Activated effector memory CD4-positive, alpha-beta T cell treated with Interleukin-2 at 50 U/mL for 16 hours (primary cell): ENCODE data around the gene RAB3B.

ENCODE experiments used
- DNase-seq: peaks from one replicate; pipeline ENCODE4 v3.0.0-alpha.2; 2020

Gene RAB3B

DNA sequence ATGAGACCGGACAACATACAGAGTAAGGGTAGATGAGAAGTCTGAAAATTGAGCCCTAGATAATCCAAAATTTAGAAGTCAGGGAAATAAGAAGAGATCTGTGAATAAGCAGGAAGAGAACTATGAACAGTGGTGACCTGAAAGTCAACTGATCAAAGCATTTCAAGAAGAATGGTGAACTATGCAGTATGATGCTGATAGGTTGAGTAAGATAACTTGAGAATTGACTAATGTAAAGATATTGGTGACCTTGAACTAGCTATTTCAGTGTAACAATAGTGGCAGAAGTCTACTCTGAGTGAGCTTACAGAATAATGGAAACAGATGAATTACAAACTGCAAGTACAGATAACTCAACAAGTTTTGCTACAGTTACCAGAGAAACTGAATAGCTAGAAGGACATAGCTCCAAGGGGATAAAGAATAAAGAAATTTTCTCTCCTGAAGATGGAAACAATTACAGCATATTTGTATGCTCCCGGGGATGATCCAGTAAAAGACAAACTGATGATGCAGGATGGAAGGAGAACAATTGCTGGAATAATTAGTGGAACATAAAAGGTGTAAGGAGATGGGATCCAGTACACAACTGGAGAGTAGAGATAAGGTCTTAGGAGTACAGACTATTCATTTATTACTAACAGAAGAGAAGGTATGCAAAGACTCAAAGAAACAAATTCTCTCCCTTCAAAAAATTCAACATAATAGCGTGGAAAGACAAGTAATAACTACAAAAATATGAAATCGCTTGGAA, 122.8 kb downstream of the RAB3B start:
- no peak for DNase-seq

DNA sequence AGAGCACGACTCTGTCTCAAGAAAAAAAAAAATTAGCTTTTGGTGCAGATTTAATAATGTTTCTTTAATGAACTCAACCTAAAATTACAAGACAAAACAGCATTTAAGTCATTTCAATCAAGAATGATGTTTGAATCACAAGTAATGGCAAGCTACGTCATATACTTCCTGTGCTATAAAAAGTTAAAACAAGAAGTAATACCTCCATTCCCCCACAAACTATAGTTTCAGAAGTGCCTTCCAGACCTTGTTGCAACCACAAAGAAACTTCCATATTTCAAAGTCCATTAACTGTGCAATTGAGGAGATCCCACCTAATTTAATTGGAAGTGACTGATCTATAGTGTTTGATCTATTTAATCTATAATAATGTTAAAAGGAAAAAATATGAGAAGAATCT, 127.1 kb downstream of the RAB3B start:
- DNase-seq, result no peak

DNA sequence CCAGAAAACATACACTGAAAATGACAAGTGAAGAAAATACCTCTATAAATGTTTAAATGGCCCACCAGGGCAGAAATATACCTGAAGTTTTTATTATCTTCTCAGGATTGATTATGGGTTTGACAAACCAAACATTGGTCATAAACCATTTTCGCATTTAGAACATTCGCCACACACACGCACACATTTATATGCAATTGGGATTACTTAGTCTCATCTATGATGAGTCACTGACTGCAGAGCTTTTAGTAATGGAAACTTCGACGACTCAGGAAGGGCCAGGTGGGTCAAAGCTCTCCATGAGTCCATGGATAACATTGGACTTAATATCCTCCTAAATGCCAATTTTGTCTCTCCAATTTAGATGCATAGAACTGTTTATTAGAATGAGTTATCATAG, 128.8 kb downstream of the RAB3B start:
- no peak for DNase-seq

- DNase-seq, result no peak
Measured at GRCh38 chr1:51859735-51860134, 130.8 kb downstream of the RAB3B start.

DNA sequence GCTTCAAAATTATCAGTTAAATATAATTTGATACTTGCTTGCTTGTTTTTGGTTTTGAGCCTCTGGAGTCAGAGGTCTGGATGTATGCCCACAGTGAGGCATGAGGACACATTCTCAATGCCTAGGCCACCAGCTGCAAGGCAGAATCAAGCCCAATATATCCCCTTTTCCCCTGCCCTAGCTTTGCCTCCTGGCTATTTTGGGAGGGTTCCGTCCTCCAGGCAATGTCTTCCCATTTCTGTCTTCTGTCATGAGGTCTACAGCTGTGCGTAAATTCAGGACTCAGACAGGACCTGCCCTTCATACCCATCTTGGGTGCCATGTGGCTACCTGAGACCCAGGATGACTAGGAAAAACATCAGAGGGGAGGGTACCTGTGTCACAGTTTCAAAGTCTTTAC, 131.2 kb downstream of the RAB3B start:
- DNase-seq, result no peak

- no peak for DNase-seq
Measured at GRCh38 chr1:51858892-51859291, 131.6 kb downstream of the RAB3B start.
